H9 (cell line): Measurements from ENCODE around the gene ENG. TPM values are rescaled to one million over a fixed set of nuclear protein-coding genes. Genes with fewer than 3 reads are reported as not detected.
A peak's percentile ranks its signal among the peaks of the same experiment; 100 is the strongest.

Source experiments
- DNase-seq: peaks from one replicate; pipeline ENCODE4 v3.0.0-alpha.2; 2017
- H2AFZ ChIP-seq: one replicate; pipeline ENCODE4 v1.6.1; 2013; ENCODE audit warnings: mild to moderate bottlenecking, low read length, control low read depth, moderate library complexity
- H2AK5ac ChIP-seq: 2 replicates; pipeline ENCODE4 v1.6.1; 2013; ENCODE audit warnings: low read length, control low read depth, mixed read lengths; ENCODE audit not compliant: insufficient read length
- H2BK120ac ChIP-seq: one replicate; pipeline ENCODE4 v1.6.1; 2013; ENCODE audit warnings: low read depth, mild to moderate bottlenecking, low read length, control low read depth, inconsistent platforms; ENCODE audit not compliant: poor library complexity, severe bottlenecking
- H2BK12ac ChIP-seq: 2 replicates; pipeline ENCODE4 v1.6.1; 2013; ENCODE audit warnings: low read length, control low read depth, mixed read lengths, low read depth; ENCODE audit not compliant: insufficient read length
- H2BK15ac ChIP-seq: 2 replicates; pipeline ENCODE4 v1.6.1; 2013; ENCODE audit warnings: low read depth, low read length, control low read depth
- H2BK20ac ChIP-seq: one replicate; pipeline ENCODE4 v1.6.1; 2013; ENCODE audit warnings: low read depth, mild to moderate bottlenecking, low read length, control low read depth, inconsistent platforms; ENCODE audit not compliant: poor library complexity, severe bottlenecking
- H2BK5ac ChIP-seq: 2 replicates; pipeline ENCODE4 v1.6.1; 2013; ENCODE audit warnings: low read length, control low read depth, mixed read lengths; ENCODE audit not compliant: insufficient read length
- H3K14ac ChIP-seq: 2 replicates; pipeline ENCODE4 v1.6.1; 2013; ENCODE audit warnings: low read length, control low read depth; ENCODE audit not compliant: insufficient read depth
- H3K18ac ChIP-seq: 2 replicates; pipeline ENCODE4 v1.6.1; 2013; ENCODE audit warnings: low read depth, mild to moderate bottlenecking, mixed read lengths, low read length, control low read depth; ENCODE audit not compliant: insufficient read length
- H3K23ac ChIP-seq: 2 replicates; pipeline ENCODE4 v1.6.1; 2013; ENCODE audit warnings: low read length, control low read depth, mixed read lengths, low read depth; ENCODE audit not compliant: insufficient read length
- H3K23me2 ChIP-seq: 2 replicates; pipeline ENCODE4 v1.6.1; 2013; ENCODE audit warnings: low read depth, mild to moderate bottlenecking, mixed read lengths, low read length, control low read depth; ENCODE audit not compliant: insufficient read length, poor library complexity, severe bottlenecking
- H3K27ac ChIP-seq: 2 replicates; pipeline ENCODE4 v1.5.1; 2013; ENCODE audit warnings: low read length, control low read depth, mixed read lengths, low read depth; ENCODE audit not compliant: insufficient read length
- H3K27me3 ChIP-seq: 2 replicates; pipeline ENCODE4 v1.6.1; 2013; ENCODE audit warnings: low read length, control low read depth, inconsistent platforms; ENCODE audit not compliant: insufficient read depth
- H3K4ac ChIP-seq: 2 replicates; pipeline ENCODE4 v1.6.1; 2013; ENCODE audit warnings: low read depth, mild to moderate bottlenecking, control low read depth, inconsistent platforms, low read length, moderate library complexity
- H3K4me1 ChIP-seq: 2 replicates; pipeline ENCODE4 v1.6.1; 2013; ENCODE audit warnings: low read length, control low read depth, inconsistent platforms; ENCODE audit not compliant: insufficient read depth
- H3K4me2 ChIP-seq: 2 replicates; pipeline ENCODE4 v1.6.1; 2013; ENCODE audit warnings: low read length, control low read depth, mixed read lengths; ENCODE audit not compliant: insufficient read length, insufficient read depth
- H3K56ac ChIP-seq: 2 replicates; pipeline ENCODE4 v1.6.1; 2013; ENCODE audit warnings: low read depth, mild to moderate bottlenecking, mixed read lengths, low read length, control low read depth; ENCODE audit not compliant: insufficient read length
- H3K79me1 ChIP-seq: 2 replicates; pipeline ENCODE4 v1.6.1; 2013; ENCODE audit warnings: low read depth, mild to moderate bottlenecking, moderate library complexity, low read length, control low read depth, inconsistent platforms; ENCODE audit not compliant: insufficient read depth, poor library complexity, severe bottlenecking
- H3K79me2 ChIP-seq: 2 replicates; pipeline ENCODE4 v1.6.1; 2013; ENCODE audit warnings: low read length, control low read depth, inconsistent platforms; ENCODE audit not compliant: insufficient read depth
- H3K9ac ChIP-seq: 2 replicates; pipeline ENCODE4 v1.6.1; 2013; ENCODE audit warnings: low read length, control low read depth, mixed read lengths; ENCODE audit not compliant: insufficient read length; ENCODE audit errors: extremely low read depth
- H3K9me3 ChIP-seq: one replicate; pipeline ENCODE4 v1.6.1; 2013; ENCODE audit warnings: low read depth, low read length, inconsistent platforms; ENCODE audit not compliant: control insufficient read depth
- H3T11ph ChIP-seq: one replicate; pipeline ENCODE4 v1.6.1; 2013; ENCODE audit warnings: mild to moderate bottlenecking, low read length, control low read depth, inconsistent platforms
- H4K20me1 ChIP-seq: one replicate; pipeline ENCODE4 v1.6.1; 2013; ENCODE audit not compliant: control insufficient read depth, insufficient read length, insufficient read depth
- H4K5ac ChIP-seq: 2 replicates; pipeline ENCODE4 v1.6.1; 2013; ENCODE audit warnings: low read depth, mild to moderate bottlenecking, mixed read lengths, low read length, control low read depth; ENCODE audit not compliant: insufficient read length
- H4K8ac ChIP-seq: replicated peaks from 2 replicates; pipeline ENCODE4 v1.6.1; 2013; ENCODE audit warnings: low read length, control low read depth, mixed read lengths, low read depth; ENCODE audit not compliant: insufficient read length
- H4K91ac ChIP-seq: 2 replicates; pipeline ENCODE4 v1.6.1; 2013; ENCODE audit warnings: low read depth, mild to moderate bottlenecking, moderate library complexity, mixed read lengths, low read length, control low read depth; ENCODE audit not compliant: insufficient read length
- H3K27ac Mint-ChIP-seq, 3 experiments: 2 replicates in 2 of 3; 3 replicates in 1 of 3; pipeline ENCODE4 v1.8.0; 2020 to 2021; ENCODE audit warnings: mixed read lengths in 3 of 3, mild to moderate bottlenecking in 1 of 3, moderate library complexity in 1 of 3
- H3K27me3 Mint-ChIP-seq: 2 replicates; pipeline ENCODE4 v1.8.0; 2021; ENCODE audit warnings: low read depth, mild to moderate bottlenecking, moderate library complexity, mixed read lengths
- H3K36me3 Mint-ChIP-seq, 3 experiments: 2 replicates in 2 of 3; 3 replicates in 1 of 3; pipeline ENCODE4 v1.8.0; 2020 to 2021; ENCODE audit warnings: low read depth in 3 of 3, mixed read lengths in 3 of 3; ENCODE audit not compliant: insufficient read depth in 1 of 3
- H3K4me1 Mint-ChIP-seq, 2 experiments: 2 replicates each; pipeline ENCODE4 v1.8.0; 2020; ENCODE audit warnings: mixed read lengths in 2 of 2
- H3K4me3 Mint-ChIP-seq, 2 experiments: 2 replicates in 1 of 2; 3 replicates in 1 of 2; pipeline ENCODE4 v1.8.0; 2020 to 2021; ENCODE audit warnings: mild to moderate bottlenecking in 2 of 2, mixed read lengths in 2 of 2, moderate library complexity in 1 of 2
- H3K9me3 Mint-ChIP-seq, 2 experiments: 2 replicates in 1 of 2; 3 replicates in 1 of 2; pipeline ENCODE4 v1.8.0; 2020; ENCODE audit warnings: mild to moderate bottlenecking in 2 of 2, mixed read lengths in 2 of 2, moderate library complexity in 1 of 2
- CTCF ChIP-seq: fragments of 200-600 bp; sonication (generic); conservative IDR thresholded peaks from 3 replicates; pipeline ENCODE4 v1.8.0; 2021; ENCODE audit warnings: antibody characterized with exemption, mild to moderate bottlenecking
- WGBS: extraction: QIAGEN DNeasy Blood & Tissue Kit; methylation state at CpG from one replicate; pipeline ENCODE4 v1.1.7; 2013; ENCODE audit warnings: missing lambda C conversion rate, low lambda C conversion rate, mixed read lengths; ENCODE audit not compliant: insufficient read length; ENCODE audit errors: extremely low coverage; 5-methylcytosine and 5-hydroxymethylcytosine counted together
- total RNA-seq: library from RNA; stranded (reverse); gene quantifications from 2 replicates; pipeline ENCODE4 v1.2.1, GENCODE V29; 2021

The ENG gene
- total RNA-seq, 1 experiment from 2014 or later, result 2.1 TPM

GRCh38 chr9:127867356-127868277 is 13.2 kb upstream of the ENG start:
- Histone ChIP-seq H2BK12ac (no peak overlapping the region), H2BK20ac (no peak overlapping the region), H2BK15ac (no peak overlapping the region), H3K23ac (no peak overlapping the region), H3T11ph (no peak overlapping the region), H3K4ac (no peak overlapping the region), H4K20me1 (no peaks in the 10 kb centered on the region), H3K27ac (no peak overlapping the region), H3K56ac (no peak overlapping the region), H3K4me1 (no peaks in the 10 kb centered on the region), H4K8ac (no peak overlapping the region), H2BK120ac (no peak overlapping the region), H3K4me2 (no peak overlapping the region), H3K79me2 (no peaks in the 10 kb centered on the region), H4K5ac (no peak overlapping the region), H2AFZ (no peak overlapping the region), H3K23me2 (no peaks in the 10 kb centered on the region), H3K27me3 (no peaks in the 10 kb centered on the region), H3K9me3 (no peaks in the 10 kb centered on the region), H2AK5ac (no peak overlapping the region), H2BK5ac (no peak overlapping the region), H3K9ac (no peak overlapping the region), H3K14ac (no peak overlapping the region; the same call in 1 of the 2 replicates), H3K79me1 (no peaks in the 10 kb centered on the region), H4K91ac (no peak overlapping the region), H3K18ac (no peak overlapping the region)
- peak; percentile 54 for DNase-seq
- Mint-ChIP-seq H3K4me1 (peaks cover 9 to 21% of the 10 kb centered on the region in 2 experiments), H3K36me3 (peaks cover 0 to 13% (median 0%) of the 10 kb centered on the region in 3 experiments; a peak in 3 of 7 replicates), H3K27ac (peak overlapping the region in 1 of 3 experiments; percentile 49; a peak in 4 of 7 replicates), H3K27me3 (no peaks in the 10 kb centered on the region), H3K4me3 (no peak overlapping the region; a peak in 1 of 5 replicates), H3K9me3 (no peaks in the 10 kb centered on the region)
- TF ChIP-seq CTCF, result no peak
- WGBS, result no CpG with 5 or more reads among the region's 30 CpGs
